GM21717 (cell line): ENCODE data around the gene ANKRD52.
"Not testable (repeated sequence)": the region's sequence is repeated elsewhere in the genome, so short reads cannot be mapped to it uniquely, and the experiment has no call there.

ENCODE experiments used
- ATAC-seq: cut with Tn5 transposase; IDR thresholded peaks from one replicate; pipeline ENCODE4 v1.9.1; 2021; ENCODE audit warnings: mild to moderate bottlenecking, moderate library complexity; ENCODE audit not compliant: unreplicated experiment

Gene ANKRD52

GRCh38 chr12:56216461-56216860, 41.7 kb downstream of the ANKRD52 start:
- no peak for ATAC-seq

- ATAC-seq = no peak
Observed at GRCh38 chr12:56213878-56214277, 44.3 kb downstream of the ANKRD52 start.

- ATAC-seq = no peak
Observed at GRCh38 chr12:56212361-56212760, 45.8 kb downstream of the ANKRD52 start.

- no peak for ATAC-seq
Observed at GRCh38 chr12:56208006-56208405, 50.2 kb downstream of the ANKRD52 start.

GRCh38 chr12:56206452-56207166, 51.6 kb downstream of the ANKRD52 start:
- no peak for ATAC-seq

- no peak for ATAC-seq
Observed at GRCh38 chr12:56205445-56205844, 52.7 kb downstream of the ANKRD52 start.

- no peak for ATAC-seq
Observed at GRCh38 chr12:56204275-56204674, 53.9 kb downstream of the ANKRD52 start.

- ATAC-seq = no peak
Observed at GRCh38 chr12:56202838-56203237, 55.3 kb downstream of the ANKRD52 start.

GRCh38 chr12:56202366-56202765, 55.8 kb downstream of the ANKRD52 start:
- ATAC-seq = no peak

- ATAC-seq = no peak
Observed at GRCh38 chr12:56198836-56199235, 59.3 kb downstream of the ANKRD52 start.

- no peak for ATAC-seq
Observed at GRCh38 chr12:56197921-56198635, 60.1 kb downstream of the ANKRD52 start.

GRCh38 chr12:56196818-56197550, 61.2 kb downstream of the ANKRD52 start:
- not testable (repeated sequence) for ATAC-seq

GRCh38 chr12:56193025-56193578, 65.1 kb downstream of the ANKRD52 start:
- ATAC-seq = no peak

GRCh38 chr12:56192582-56192981, 65.6 kb downstream of the ANKRD52 start:
- ATAC-seq = no peak

GRCh38 chr12:56190695-56191155, 67.5 kb downstream of the ANKRD52 start:
- ATAC-seq = no peak

- ATAC-seq = peak; percentile 35
Observed at GRCh38 chr12:56189918-56190694, 68.1 kb downstream of the ANKRD52 start.

GRCh38 chr12:56189099-56189917, 68.9 kb downstream of the ANKRD52 start, which contains the start of gene SMARCC2:
TSS of gene SMARCC2 (minus strand) at chr12:56189483. CDS start at chr12:56189461, 22 bp downstream.
- peak; percentile 64 for ATAC-seq

GRCh38 chr12:56188778-56189098, 69.4 kb downstream of the ANKRD52 start:
- no peak for ATAC-seq

GRCh38 chr12:56188131-56188777, 69.9 kb downstream of the ANKRD52 start:
- no peak for ATAC-seq
